Measurements from ENCODE around the gene OPHN1. TPM values are rescaled to one million over a fixed set of nuclear protein-coding genes. Genes with fewer than 3 reads are reported as not detected.

The OPHN1 gene
- total RNA-seq, 1 experiment from 2014 or later: not detected

DNA sequence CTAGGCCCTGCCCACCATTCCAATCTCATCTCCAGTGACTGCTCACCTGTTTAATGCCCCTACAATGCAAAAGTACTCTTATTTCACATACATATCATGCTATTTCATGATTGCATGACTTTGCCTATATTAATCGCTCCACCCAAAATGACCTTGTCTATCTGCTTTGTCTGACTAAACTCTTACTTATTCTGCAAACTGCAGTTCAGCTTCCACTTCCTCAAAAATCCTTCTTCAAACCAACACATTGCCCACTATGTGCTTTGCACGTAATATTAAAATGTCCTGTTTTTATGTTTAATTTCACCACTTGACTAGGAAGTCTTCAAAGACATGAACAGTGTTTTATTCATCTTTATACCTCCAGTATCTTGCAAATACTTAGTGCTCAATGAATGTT lies 229.6 kb downstream of the OPHN1 start:
- no peak overlapping the region for H2AFZ ChIP-seq (ENCODE audit: low read length)
- no peaks in the 10 kb centered on the region for H3K36me3 ChIP-seq (ENCODE audit: insufficient read depth, low read length)
- no peaks in the 10 kb centered on the region for H3K4me1 ChIP-seq (ENCODE audit: low read length)
- no peak for DNase-seq
- H3K9ac ChIP-seq (ENCODE audit: low read length): no peak overlapping the region
- H3K27ac ChIP-seq (ENCODE audit: low read length): no peak overlapping the region
- no peaks in the 10 kb centered on the region for H4K20me1 ChIP-seq (ENCODE audit: insufficient read depth, low read depth, low read length)
- no peaks in the 10 kb centered on the region for H3K9me2 ChIP-seq (replicated peaks; ENCODE audit: insufficient read depth, low read length)
- H3K9me3 ChIP-seq (ENCODE audit: low read length): no peaks in the 10 kb centered on the region
- no peaks in the 10 kb centered on the region for H3K79me2 ChIP-seq (ENCODE audit: low read length)
- H3K4me2 ChIP-seq (ENCODE audit: low read depth, low read length, poor library complexity, severe bottlenecking): no peak overlapping the region
- H3K27me3 ChIP-seq (ENCODE audit: low read length): no peaks in the 10 kb centered on the region
- H3K4me3 ChIP-seq (ENCODE audit: low read length): no peak overlapping the region

DNA sequence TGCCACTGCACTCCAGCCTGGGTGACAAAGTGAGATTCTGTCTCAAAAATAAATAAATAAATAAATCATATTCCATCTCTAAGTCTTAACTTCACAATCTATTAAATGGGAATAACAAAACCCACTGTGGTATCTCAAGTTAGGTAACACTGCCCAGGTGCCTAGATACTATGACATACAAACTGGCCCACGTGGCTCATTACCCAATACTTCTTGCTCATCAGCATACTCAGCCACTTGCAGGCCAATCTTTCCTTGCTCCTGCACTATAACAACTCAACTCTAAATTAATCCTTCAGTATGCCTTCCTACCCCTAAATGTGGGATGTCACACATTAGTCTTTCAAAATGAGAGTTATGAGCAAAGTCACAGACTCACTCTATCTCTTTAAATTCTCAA lies 230.1 kb downstream of the OPHN1 start:
- Histone ChIP-seq H2AFZ (ENCODE audit: low read length) (no peak overlapping the region), H3K9me2 (replicated peaks; ENCODE audit: insufficient read depth, low read length) (no peaks in the 10 kb centered on the region), H3K4me3 (ENCODE audit: low read length) (no peak overlapping the region), H4K20me1 (ENCODE audit: insufficient read depth, low read depth, low read length) (no peaks in the 10 kb centered on the region), H3K4me2 (ENCODE audit: low read depth, low read length, poor library complexity, severe bottlenecking) (no peak overlapping the region), H3K79me2 (ENCODE audit: low read length) (no peaks in the 10 kb centered on the region), H3K9me3 (ENCODE audit: low read length) (no peaks in the 10 kb centered on the region), H3K36me3 (ENCODE audit: insufficient read depth, low read length) (no peaks in the 10 kb centered on the region), H3K27ac (ENCODE audit: low read length) (no peak overlapping the region), H3K9ac (ENCODE audit: low read length) (no peak overlapping the region), H3K27me3 (ENCODE audit: low read length) (no peaks in the 10 kb centered on the region), H3K4me1 (ENCODE audit: low read length) (no peaks in the 10 kb centered on the region)
- DNase-seq: no peak

- Histone ChIP-seq H3K36me3 (ENCODE audit: insufficient read depth, low read length) (no peaks in the 10 kb centered on the region), H3K27ac (ENCODE audit: low read length) (no peak overlapping the region), H2AFZ (ENCODE audit: low read length) (no peak overlapping the region), H3K9ac (ENCODE audit: low read length) (no peak overlapping the region), H4K20me1 (ENCODE audit: insufficient read depth, low read depth, low read length) (no peaks in the 10 kb centered on the region), H3K4me2 (ENCODE audit: low read depth, low read length, poor library complexity, severe bottlenecking) (no peak overlapping the region), H3K9me2 (replicated peaks; ENCODE audit: insufficient read depth, low read length) (no peaks in the 10 kb centered on the region), H3K4me3 (ENCODE audit: low read length) (no peak overlapping the region), H3K4me1 (ENCODE audit: low read length) (no peaks in the 10 kb centered on the region), H3K79me2 (ENCODE audit: low read length) (no peaks in the 10 kb centered on the region), H3K9me3 (ENCODE audit: low read length) (no peaks in the 10 kb centered on the region), H3K27me3 (ENCODE audit: low read length) (no peaks in the 10 kb centered on the region)
- no peak for DNase-seq
Measured at GRCh38 chrX:68199062-68199848, 234.0 kb downstream of the OPHN1 start.

DNA sequence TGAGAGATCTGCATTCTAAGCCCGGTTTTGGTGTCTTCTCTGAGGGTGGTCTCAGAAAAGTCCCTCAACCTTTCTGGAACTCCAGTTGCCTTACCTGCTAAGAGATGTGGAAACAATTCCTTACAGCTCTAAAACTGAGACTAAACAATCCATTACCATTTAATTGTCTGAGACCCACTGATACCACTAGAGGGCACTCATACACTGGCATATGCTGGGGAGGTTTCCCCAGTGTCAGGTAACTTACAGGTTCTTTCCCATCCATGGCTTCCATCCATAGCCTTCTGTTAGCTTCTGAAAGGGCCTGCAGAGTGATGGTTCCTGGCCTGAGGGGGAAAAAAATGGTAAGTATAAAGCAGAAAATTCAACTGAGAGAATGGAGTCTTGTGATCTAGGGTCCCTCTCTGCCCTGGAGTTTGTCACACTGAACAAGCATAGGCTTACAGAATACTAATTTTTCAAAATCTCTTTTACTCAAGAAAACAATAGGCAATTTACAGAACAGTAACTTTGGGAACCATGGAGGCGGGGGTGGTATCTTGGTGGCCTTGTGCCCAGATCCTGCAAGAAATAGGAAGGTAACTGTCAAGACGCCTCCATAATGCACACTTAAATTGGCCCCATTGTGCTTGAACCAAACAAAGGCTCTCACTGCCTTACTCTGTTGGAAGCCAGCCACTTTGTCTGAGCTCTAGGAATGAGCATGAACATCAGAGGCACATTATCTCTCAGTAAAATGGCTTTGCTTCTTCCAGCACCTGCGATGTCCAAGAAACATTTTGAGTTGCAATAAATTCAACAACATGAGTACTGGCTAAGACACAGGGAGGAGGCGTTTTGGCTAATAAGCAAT lies 236.1 kb downstream of the OPHN1 start:
- Histone ChIP-seq H3K9me3 (ENCODE audit: low read length) (no peaks in the 10 kb centered on the region), H2AFZ (ENCODE audit: low read length) (no peak overlapping the region), H3K27me3 (ENCODE audit: low read length) (no peaks in the 10 kb centered on the region), H3K27ac (ENCODE audit: low read length) (no peak overlapping the region), H3K4me3 (ENCODE audit: low read length) (no peak overlapping the region), H3K36me3 (ENCODE audit: insufficient read depth, low read length) (no peaks in the 10 kb centered on the region), H3K4me2 (ENCODE audit: low read depth, low read length, poor library complexity, severe bottlenecking) (no peak overlapping the region), H4K20me1 (ENCODE audit: insufficient read depth, low read depth, low read length) (no peaks in the 10 kb centered on the region), H3K9me2 (replicated peaks; ENCODE audit: insufficient read depth, low read length) (no peaks in the 10 kb centered on the region), H3K4me1 (ENCODE audit: low read length) (no peaks in the 10 kb centered on the region), H3K79me2 (ENCODE audit: low read length) (no peaks in the 10 kb centered on the region), H3K9ac (ENCODE audit: low read length) (no peak overlapping the region)
- DNase-seq: peak; percentile 79

DNA sequence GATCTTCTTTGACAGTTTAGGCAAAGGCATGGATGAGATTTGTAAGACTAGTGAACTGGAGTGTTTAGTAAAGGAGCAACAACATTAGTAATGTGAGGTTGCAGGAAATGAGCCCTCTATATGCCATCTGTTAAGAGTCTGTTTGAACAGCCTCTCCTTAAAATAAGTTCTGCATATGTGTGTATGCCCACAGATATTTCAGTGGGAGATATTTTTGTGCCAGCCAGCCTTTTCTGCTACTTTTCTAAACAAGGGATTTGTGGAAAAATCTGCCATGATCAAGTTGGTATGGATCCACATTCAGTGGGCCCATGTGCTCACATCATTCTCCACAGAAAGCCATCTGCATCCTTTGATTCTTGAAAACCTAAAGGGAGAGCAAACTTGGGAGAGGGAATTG lies 237.7 kb downstream of the OPHN1 start:
- Histone ChIP-seq H3K36me3 (ENCODE audit: insufficient read depth, low read length) (no peaks in the 10 kb centered on the region), H3K4me1 (ENCODE audit: low read length) (no peaks in the 10 kb centered on the region), H3K79me2 (ENCODE audit: low read length) (no peaks in the 10 kb centered on the region)

DNA sequence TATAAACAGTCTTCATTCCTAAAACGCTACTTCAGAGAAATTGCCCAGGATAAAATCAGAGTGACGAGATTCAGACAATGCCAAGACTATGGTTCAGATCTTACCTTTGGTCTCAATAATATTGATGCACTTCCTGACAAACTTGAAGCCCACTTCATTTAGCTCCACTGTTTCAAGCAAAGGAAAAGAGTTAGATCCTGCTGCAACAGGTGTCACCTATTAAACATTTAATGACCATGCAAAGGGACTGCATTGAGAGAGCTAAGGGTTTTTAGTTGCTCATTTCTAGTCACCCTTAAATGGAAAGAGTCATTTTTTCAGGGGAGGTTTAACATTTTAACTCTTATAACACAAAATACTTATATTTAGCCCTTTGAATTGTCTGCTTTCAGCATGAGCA lies 239.5 kb downstream of the OPHN1 start:
- H2AFZ ChIP-seq (ENCODE audit: low read length): no peak overlapping the region
- no peak overlapping the region for H3K4me3 ChIP-seq (ENCODE audit: low read length)
- H3K9me2 ChIP-seq (replicated peaks; ENCODE audit: insufficient read depth, low read length): no peaks in the 10 kb centered on the region
- no peak overlapping the region for H3K4me2 ChIP-seq (ENCODE audit: low read depth, low read length, poor library complexity, severe bottlenecking)
- no peaks in the 10 kb centered on the region for H3K9me3 ChIP-seq (ENCODE audit: low read length)
- H3K9ac ChIP-seq (ENCODE audit: low read length): no peak overlapping the region
- H3K27me3 ChIP-seq (ENCODE audit: low read length): no peaks in the 10 kb centered on the region
- no peak overlapping the region for H3K27ac ChIP-seq (ENCODE audit: low read length)
- H3K36me3 ChIP-seq (ENCODE audit: insufficient read depth, low read length): no peaks in the 10 kb centered on the region
- no peaks in the 10 kb centered on the region for H3K4me1 ChIP-seq (ENCODE audit: low read length)
- no peaks in the 10 kb centered on the region for H3K79me2 ChIP-seq (ENCODE audit: low read length)
- H4K20me1 ChIP-seq (ENCODE audit: insufficient read depth, low read depth, low read length): no peaks in the 10 kb centered on the region
- no peak for DNase-seq

More for the DNA sequence above, 237.7 kb downstream of the OPHN1 start:
- Histone ChIP-seq H3K27ac (ENCODE audit: low read length) (no peak overlapping the region), H3K4me3 (ENCODE audit: low read length) (no peak overlapping the region), H3K9me3 (ENCODE audit: low read length) (no peaks in the 10 kb centered on the region), H3K27me3 (ENCODE audit: low read length) (no peaks in the 10 kb centered on the region), H3K9ac (ENCODE audit: low read length) (no peak overlapping the region), H3K4me2 (ENCODE audit: low read depth, low read length, poor library complexity, severe bottlenecking) (no peak overlapping the region), H3K9me2 (replicated peaks; ENCODE audit: insufficient read depth, low read length) (no peaks in the 10 kb centered on the region), H2AFZ (ENCODE audit: low read length) (no peak overlapping the region), H4K20me1 (ENCODE audit: insufficient read depth, low read depth, low read length) (no peaks in the 10 kb centered on the region)
- DNase-seq: no peak

DNA sequence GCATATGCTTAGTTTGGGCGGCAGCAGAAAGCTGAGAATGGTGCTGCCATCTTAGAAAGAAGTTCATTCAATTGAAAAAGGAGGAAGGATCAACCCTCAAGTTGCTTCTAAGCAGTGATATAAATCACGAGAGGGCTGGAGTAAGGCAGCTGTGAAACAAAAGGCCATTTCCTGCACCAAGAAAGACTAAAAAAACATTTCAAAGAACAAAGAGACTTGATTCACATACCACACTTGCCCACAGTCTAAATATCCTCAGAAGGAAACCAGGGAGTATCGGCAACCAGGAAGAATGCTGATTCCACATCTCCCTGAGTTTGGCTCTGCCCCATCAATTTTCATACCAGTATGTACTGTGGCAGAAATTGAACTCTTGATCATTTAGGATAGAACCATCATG lies 240.1 kb downstream of the OPHN1 start:
- H3K4me1 ChIP-seq (ENCODE audit: low read length): no peaks in the 10 kb centered on the region
- H3K9me2 ChIP-seq (replicated peaks; ENCODE audit: insufficient read depth, low read length): no peaks in the 10 kb centered on the region
- no peak overlapping the region for H3K9ac ChIP-seq (ENCODE audit: low read length)
- H2AFZ ChIP-seq (ENCODE audit: low read length): no peak overlapping the region
- H3K4me3 ChIP-seq (ENCODE audit: low read length): no peak overlapping the region
- no peak overlapping the region for H3K4me2 ChIP-seq (ENCODE audit: low read depth, low read length, poor library complexity, severe bottlenecking)
- no peaks in the 10 kb centered on the region for H3K79me2 ChIP-seq (ENCODE audit: low read length)
- H4K20me1 ChIP-seq (ENCODE audit: insufficient read depth, low read depth, low read length): no peaks in the 10 kb centered on the region
- no peaks in the 10 kb centered on the region for H3K36me3 ChIP-seq (ENCODE audit: insufficient read depth, low read length)
- H3K27ac ChIP-seq (ENCODE audit: low read length): no peak overlapping the region
- no peaks in the 10 kb centered on the region for H3K27me3 ChIP-seq (ENCODE audit: low read length)
- no peak for DNase-seq
- no peaks in the 10 kb centered on the region for H3K9me3 ChIP-seq (ENCODE audit: low read length)

DNA sequence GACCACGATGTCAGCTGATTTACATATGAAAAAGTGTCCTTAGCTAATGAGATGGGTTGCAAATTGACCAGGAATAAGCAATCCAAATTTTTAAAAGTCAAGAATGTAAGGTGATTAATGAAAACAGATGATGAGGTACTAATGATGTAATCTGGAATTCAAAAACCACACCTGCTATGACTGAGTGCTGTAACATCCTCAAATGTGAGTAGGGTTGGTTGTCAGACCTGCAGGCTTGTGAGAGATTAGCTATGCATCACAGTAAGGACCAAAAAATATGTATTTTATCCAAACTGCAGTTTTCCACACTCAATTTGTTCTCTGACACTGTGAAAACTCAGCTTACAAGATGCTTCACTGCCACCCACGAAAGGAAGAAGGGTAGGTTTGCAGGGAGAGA lies 242.5 kb downstream of the OPHN1 start:
- H3K4me1 ChIP-seq (ENCODE audit: low read length): no peaks in the 10 kb centered on the region
- no peak overlapping the region for H2AFZ ChIP-seq (ENCODE audit: low read length)
- no peaks in the 10 kb centered on the region for H3K9me2 ChIP-seq (replicated peaks; ENCODE audit: insufficient read depth, low read length)
- no peak overlapping the region for H3K9ac ChIP-seq (ENCODE audit: low read length)
- no peak for DNase-seq
- no peak overlapping the region for H3K4me2 ChIP-seq (ENCODE audit: low read depth, low read length, poor library complexity, severe bottlenecking)
- no peak overlapping the region for H3K4me3 ChIP-seq (ENCODE audit: low read length)
- no peaks in the 10 kb centered on the region for H3K9me3 ChIP-seq (ENCODE audit: low read length)
- H4K20me1 ChIP-seq (ENCODE audit: insufficient read depth, low read depth, low read length): no peaks in the 10 kb centered on the region
- H3K27ac ChIP-seq (ENCODE audit: low read length): no peak overlapping the region
- H3K79me2 ChIP-seq (ENCODE audit: low read length): no peaks in the 10 kb centered on the region
- no peaks in the 10 kb centered on the region for H3K27me3 ChIP-seq (ENCODE audit: low read length)
- H3K36me3 ChIP-seq (ENCODE audit: insufficient read depth, low read length): no peaks in the 10 kb centered on the region

Data from Karpas-422 (cell line).